SKM-1 treated with dmso at 0.1 percent for 144 hours (cell line): ENCODE measurements around the gene CBX5.
"Not testable (repeated sequence)": the region's sequence is repeated elsewhere in the genome, so short reads cannot be mapped to it uniquely, and the experiment has no call there.

Experiments used
- DNase-seq: peaks from one replicate; lab custom pipeline; 2025; ENCODE audit not compliant: unreplicated experiment; lab: John Stamatoyannopoulos, UW

CBX5 gene

GRCh38 chr12:54200412-54200811 lies 79.5 kb downstream of the CBX5 start:
- no peak for DNase-seq

GRCh38 chr12:54199917-54200316 lies 80.0 kb downstream of the CBX5 start:
- DNase-seq = no peak

- DNase-seq = no peak
These were observed 80.9 kb downstream of the CBX5 start for GRCh38 chr12:54199034-54199433.

GRCh38 chr12:54197431-54197909 lies 82.5 kb downstream of the CBX5 start:
- no peak for DNase-seq

GRCh38 chr12:54197010-54197409 lies 82.9 kb downstream of the CBX5 start:
- DNase-seq = no peak

- DNase-seq = no peak
These were observed 83.5 kb downstream of the CBX5 start for GRCh38 chr12:54196396-54196795.

GRCh38 chr12:54195737-54196347 lies 84.1 kb downstream of the CBX5 start:
- peak; percentile 35 for DNase-seq

- no peak for DNase-seq
These were observed 84.7 kb downstream of the CBX5 start for GRCh38 chr12:54195080-54195736.

GRCh38 chr12:54194611-54195010 lies 85.3 kb downstream of the CBX5 start:
- not testable (repeated sequence) for DNase-seq

GRCh38 chr12:54193434-54193833 lies 86.5 kb downstream of the CBX5 start:
- no peak for DNase-seq

GRCh38 chr12:54191550-54192022 lies 88.3 kb downstream of the CBX5 start:
- peak; percentile 64 for DNase-seq

- DNase-seq = no peak
These were observed 88.8 kb downstream of the CBX5 start for GRCh38 chr12:54191126-54191525.

- DNase-seq = no peak
These were observed 90.8 kb downstream of the CBX5 start for GRCh38 chr12:54189198-54189539.

GRCh38 chr12:54187075-54187474 lies 92.8 kb downstream of the CBX5 start:
- DNase-seq = no peak

- no peak for DNase-seq
These were observed 94.0 kb downstream of the CBX5 start for GRCh38 chr12:54185919-54186318.

GRCh38 chr12:54185297-54185696 lies 94.6 kb downstream of the CBX5 start:
- DNase-seq = not testable (repeated sequence)

- no peak for DNase-seq
These were observed 95.7 kb downstream of the CBX5 start for GRCh38 chr12:54184024-54184805.

GRCh38 chr12:54182981-54183380 lies 96.9 kb downstream of the CBX5 start:
- DNase-seq = no peak

- no peak for DNase-seq
These were observed 97.8 kb downstream of the CBX5 start for GRCh38 chr12:54182086-54182485.
